LoVo (cell line): Measurements from ENCODE around the gene TRIP10.
"Not testable (repeated sequence)": the region's sequence is repeated elsewhere in the genome, so short reads cannot be mapped to it uniquely, and the experiment has no call there.

Source experiments
- DNase-seq: peaks from one replicate; pipeline ENCODE4 v3.0.0-alpha.2; 2016; ENCODE audit warnings: low spot score

Gene TRIP10

DNA sequence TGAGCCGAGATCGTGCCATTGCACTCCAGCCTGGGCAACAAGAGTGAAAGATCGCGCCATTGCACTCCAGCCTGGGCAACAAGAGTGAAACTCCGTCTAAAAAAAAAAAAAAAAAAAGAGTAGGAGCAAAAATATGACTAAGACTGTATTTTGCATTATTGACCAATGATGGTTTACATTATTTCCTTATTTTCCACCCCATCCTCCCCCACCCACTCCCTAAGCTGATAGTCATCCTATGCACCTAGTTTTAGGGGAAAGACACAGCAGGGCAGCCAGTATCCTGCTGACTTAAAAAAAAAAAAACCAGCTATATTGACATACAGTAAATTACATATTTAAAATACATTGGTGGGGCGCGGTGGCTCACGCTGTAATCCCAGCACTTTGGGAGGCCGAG, 58.2 kb downstream of the TRIP10 start:
- DNase-seq, result no peak

DNA sequence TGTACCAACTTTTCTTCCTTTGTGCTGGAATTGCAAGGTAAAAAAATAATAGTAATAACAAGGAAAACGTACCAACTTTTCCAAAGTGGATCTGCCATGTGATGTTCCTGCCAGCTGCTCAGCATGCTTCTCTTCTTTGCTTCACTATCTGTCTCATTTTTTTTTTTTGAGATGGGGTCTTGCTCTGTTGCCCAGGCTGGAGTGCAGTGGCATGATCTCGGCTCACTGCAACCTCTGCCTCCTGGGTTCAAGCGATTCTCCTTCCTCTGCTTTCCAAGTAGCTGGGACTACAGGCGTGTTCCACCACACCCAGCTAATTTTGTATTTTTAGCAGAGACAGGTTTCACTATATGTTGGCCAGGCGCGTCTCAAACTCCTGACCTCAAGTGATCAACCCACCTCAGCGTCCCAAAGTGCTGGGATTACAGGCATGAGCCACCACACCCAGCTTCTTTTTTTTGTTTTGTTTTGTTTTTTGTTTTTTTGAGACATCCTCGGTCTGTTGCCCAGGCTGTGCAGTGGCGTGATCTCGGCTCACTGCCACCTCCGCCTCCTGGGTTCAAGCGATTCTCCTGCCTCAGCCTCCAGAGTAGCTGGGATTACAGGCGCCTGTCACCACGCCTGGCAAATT, 60.8 kb downstream of the TRIP10 start:
- not testable (repeated sequence) for DNase-seq

DNA sequence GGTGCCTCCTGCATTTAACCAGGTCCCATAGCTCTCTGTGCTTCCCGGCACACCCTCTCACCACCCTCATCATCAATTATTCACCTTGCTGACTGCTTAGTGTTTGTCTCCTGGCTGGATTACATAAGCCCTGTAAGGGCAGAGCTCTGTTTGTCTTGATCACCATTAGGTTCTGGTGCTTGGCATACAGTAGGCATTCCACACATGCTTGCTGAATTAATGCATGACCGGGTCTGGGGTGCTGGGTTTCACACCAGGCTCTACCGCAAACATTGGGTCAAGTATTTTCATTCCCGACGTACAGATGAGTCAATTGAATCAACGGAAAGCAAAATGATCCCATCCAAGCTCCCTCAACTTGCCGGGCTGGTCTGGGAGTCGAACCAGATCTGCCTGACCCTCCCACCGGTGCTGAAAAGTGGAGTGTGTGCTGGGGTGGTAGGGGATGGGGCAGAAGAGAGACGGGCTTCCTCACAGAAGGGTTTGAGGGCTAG, 61.6 kb downstream of the TRIP10 start:
- no peak for DNase-seq
